IMR-90 (cell line): Measurements from ENCODE around the gene LONP2. TPM values are rescaled to one million over a fixed set of nuclear protein-coding genes. Genes with fewer than 3 reads are reported as not detected.

Experiments
- ATAC-seq: fragments of 200-7000 bp; cut with Tn5 transposase; 2 replicates; pipeline ENCODE4 v1.9.1; 2020; ENCODE audit warnings: low read depth, mild to moderate bottlenecking, moderate library complexity
- BruUV-seq: library from RNA; stranded (reverse); fragments of 400-500 nt; replicated peaks from 2 replicates; lab custom pipeline; 2021; lab: Mats Ljungman, UMichigan
- CTCF ChIA-PET: fragments of 300-600 bp; formaldehyde crosslinking; extraction: SDS; loops from one replicate; lab custom pipeline; 2021; ENCODE audit warnings: antibody characterized with exemption; lab: Yijun Ruan, JAX
- POLR2A ChIA-PET: fragments of 300-600 bp; sonication (Branson Sonifier 250); formaldehyde crosslinking; loops from one replicate; lab custom pipeline; 2022; ENCODE audit warnings: antibody characterized with exemption; ENCODE audit not compliant: unreplicated experiment; lab: Charles Lee
- DNase-seq: peaks from one replicate; pipeline ENCODE4 v3.0.0; 2013
- H2AFZ ChIP-seq: replicated peaks from 2 replicates; pipeline ENCODE3; 2013; ENCODE audit warnings: low read length, mild to moderate bottlenecking; ENCODE audit not compliant: poor library complexity
- H2AK5ac ChIP-seq: 2 replicates; pipeline ENCODE4 v1.6.1; 2013; ENCODE audit warnings: low read depth, low read length, inconsistent platforms
- H2AK9ac ChIP-seq: replicated peaks from 2 replicates; pipeline ENCODE3; 2013; ENCODE audit warnings: mild to moderate bottlenecking, low read depth, low read length, moderate library complexity; ENCODE audit not compliant: poor library complexity
- H2BK120ac ChIP-seq: 2 replicates; pipeline ENCODE4 v1.6.1; 2013; ENCODE audit warnings: low read depth, low read length, inconsistent platforms
- H2BK15ac ChIP-seq: 3 replicates; pipeline ENCODE4 v1.6.1; 2013; ENCODE audit warnings: low read depth, low read length, inconsistent platforms
- H2BK20ac ChIP-seq: 2 replicates; pipeline ENCODE4 v1.6.1; 2013; ENCODE audit warnings: low read depth, mild to moderate bottlenecking, inconsistent platforms, low read length, moderate library complexity
- H2BK5ac ChIP-seq: 2 replicates; pipeline ENCODE4 v1.6.1; 2013; ENCODE audit warnings: mild to moderate bottlenecking, low read depth, low read length, inconsistent platforms; ENCODE audit not compliant: poor library complexity, severe bottlenecking
- H3K14ac ChIP-seq: replicated peaks from 2 replicates; pipeline ENCODE4 v1.6.1; 2013; ENCODE audit warnings: low read depth, low read length, inconsistent platforms
- H3K18ac ChIP-seq: 2 replicates; pipeline ENCODE4 v1.6.1; 2013; ENCODE audit warnings: low read depth, low read length, control low read depth
- H3K23ac ChIP-seq: 2 replicates; pipeline ENCODE4 v1.6.1; 2013; ENCODE audit warnings: low read depth, low read length, inconsistent platforms
- H3K27ac ChIP-seq: 2 replicates; pipeline ENCODE4 v1.5.1; 2013; ENCODE audit warnings: mild to moderate bottlenecking, control low read depth, low read length; ENCODE audit not compliant: insufficient read depth
- H3K27me3 ChIP-seq: 2 replicates; pipeline ENCODE4 v1.6.1; 2013; ENCODE audit warnings: low read length; ENCODE audit not compliant: control insufficient read depth, insufficient read depth
- H3K36me3 ChIP-seq: 2 replicates; pipeline ENCODE4 v1.6.1; 2013; ENCODE audit warnings: low read length, mixed read lengths; ENCODE audit not compliant: control insufficient read depth, insufficient read depth
- H3K4ac ChIP-seq: 2 replicates; pipeline ENCODE4 v1.6.1; 2013; ENCODE audit warnings: low read depth, low read length, inconsistent platforms
- H3K4me1 ChIP-seq: 2 replicates; pipeline ENCODE4 v1.6.1; 2013; ENCODE audit warnings: low read length, mixed read lengths; ENCODE audit not compliant: control insufficient read depth, insufficient read depth
- H3K4me2 ChIP-seq: 2 replicates; pipeline ENCODE4 v1.6.1; 2013; ENCODE audit warnings: low read depth, mild to moderate bottlenecking, control low read depth, low read length, moderate library complexity
- H3K4me3 ChIP-seq: 2 replicates; pipeline ENCODE4 v1.5.1; 2013; ENCODE audit warnings: low read depth, mild to moderate bottlenecking, control low read depth, low read length, moderate library complexity; ENCODE audit not compliant: insufficient read depth
- H3K56ac ChIP-seq: 2 replicates; pipeline ENCODE4 v1.6.1; 2013; ENCODE audit warnings: low read length, inconsistent platforms; ENCODE audit not compliant: insufficient read depth; ENCODE audit errors: extremely low read depth
- H3K79me1 ChIP-seq, 2 experiments: 2 replicates each; pipeline ENCODE4 v1.6.1; 2013; ENCODE audit warnings: low read length in 2 of 2, inconsistent platforms in 1 of 2, low read depth in 1 of 2
- H3K9ac ChIP-seq: 2 replicates; pipeline ENCODE4 v1.6.1; 2013; ENCODE audit warnings: low read depth, low read length, control low read depth
- H3K9me1 ChIP-seq: 2 replicates; pipeline ENCODE4 v1.6.1; 2013; ENCODE audit warnings: low read length, inconsistent platforms; ENCODE audit not compliant: insufficient read depth
- H3K9me3 ChIP-seq: 2 replicates; pipeline ENCODE4 v1.6.1; 2013; ENCODE audit warnings: low read length; ENCODE audit not compliant: control insufficient read depth, insufficient read depth
- H4K20me1 ChIP-seq: 2 replicates; pipeline ENCODE4 v1.6.1; 2013; ENCODE audit warnings: low read length, inconsistent platforms; ENCODE audit not compliant: insufficient read depth
- H4K5ac ChIP-seq: 2 replicates; pipeline ENCODE4 v1.6.1; 2013; ENCODE audit warnings: mild to moderate bottlenecking, low read depth, low read length, control low read depth
- H4K8ac ChIP-seq, 2 experiments: 2 replicates each; pipeline ENCODE4 v1.6.1; 2013; ENCODE audit warnings: low read depth in 2 of 2, low read length in 2 of 2, control low read depth in 1 of 2, inconsistent platforms in 1 of 2
- H4K91ac ChIP-seq: 2 replicates; pipeline ENCODE4 v1.6.1; 2013; ENCODE audit warnings: low read depth, low read length, inconsistent platforms; ENCODE audit not compliant: insufficient read depth
- MAFK ChIP-seq: IDR thresholded peaks from 2 replicates; pipeline ENCODE4 v1.6.1; 2012; ENCODE audit warnings: low read depth, low read length, improper control_type of control experiment
- MAZ ChIP-seq: IDR thresholded peaks from 2 replicates; pipeline ENCODE4 v1.6.1; 2012; ENCODE audit warnings: low read depth, mild to moderate bottlenecking, low read length, improper control_type of control experiment, moderate library complexity, borderline replicate concordance
- MXI1 ChIP-seq: IDR thresholded peaks from 2 replicates; pipeline ENCODE4 v1.6.1; 2012; ENCODE audit warnings: low read depth, mild to moderate bottlenecking, low read length, moderate library complexity, borderline replicate concordance
- RAD21 ChIP-seq: IDR thresholded peaks from 2 replicates; pipeline ENCODE4 v1.6.1; 2012; ENCODE audit warnings: low read length, improper control_type of control experiment
- RCOR1 ChIP-seq: IDR thresholded peaks from 2 replicates; pipeline ENCODE4 v1.6.1; 2012; ENCODE audit warnings: mild to moderate bottlenecking, low read length, improper control_type of control experiment; ENCODE audit not compliant: insufficient replicate concordance
- SMC3 ChIP-seq: fragments of 150-350 bp; IDR thresholded peaks from 2 replicates; pipeline ENCODE4 v1.6.1; 2016; ENCODE audit warnings: low read depth, mild to moderate bottlenecking, antibody characterized with exemption, low read length, moderate library complexity
- WGBS, 2 experiments: methylation state at CpG; one replicate each; pipeline versions ENCODE4 v1.1.5 to v1.1.7; 2013; ENCODE audit warnings: missing lambda C conversion rate in 2 of 2; ENCODE audit not compliant: insufficient read length in 1 of 2; ENCODE audit errors: extremely low coverage in 2 of 2; 5-methylcytosine and 5-hydroxymethylcytosine counted together
- dilution Hi-C: fragments of 300-500 bp; cut with HindIII; formaldehyde crosslinking; loops from one replicate; pipeline ENCODE4 v1.14.3; 2018; ENCODE audit warnings: low sequenced_read_pairs; ENCODE audit not compliant: unreplicated experiment
- in situ Hi-C: fragments of 300-500 bp; cut with MboI; formaldehyde crosslinking; loops from 3 replicates; pipeline ENCODE4 v1.14.3; 2019; ENCODE audit warnings: low sequenced_read_pairs, inconsistent platforms, mixed read lengths
- intact Hi-C: fragments of 100-400 bp; cut with micrococcal nuclease; formaldehyde crosslinking; loops from 2 replicates; pipeline ENCODE4 v1.10.0; 2022
- polyA plus RNA-seq, 3 experiments: library from polyadenylated mRNA; depleted of rRNA; stranded (reverse); fragments of >200 nt; gene quantifications; 2 replicates each; pipeline ENCODE4 v1.2.3, GENCODE V29; 2012; ENCODE audit warnings: low replicate concordance in 1 of 3
- total RNA-seq: library from RNA; depleted of rRNA; stranded (reverse); fragments of >200 nt; gene quantifications from 2 replicates; pipeline ENCODE4 v1.2.3, GENCODE V29; 2012

Gene LONP2
- total and polyA plus RNA-seq, 2 of the 4 experiments (the other 2 are of a cell fraction): 31.5 to 90.9 TPM

DNA sequence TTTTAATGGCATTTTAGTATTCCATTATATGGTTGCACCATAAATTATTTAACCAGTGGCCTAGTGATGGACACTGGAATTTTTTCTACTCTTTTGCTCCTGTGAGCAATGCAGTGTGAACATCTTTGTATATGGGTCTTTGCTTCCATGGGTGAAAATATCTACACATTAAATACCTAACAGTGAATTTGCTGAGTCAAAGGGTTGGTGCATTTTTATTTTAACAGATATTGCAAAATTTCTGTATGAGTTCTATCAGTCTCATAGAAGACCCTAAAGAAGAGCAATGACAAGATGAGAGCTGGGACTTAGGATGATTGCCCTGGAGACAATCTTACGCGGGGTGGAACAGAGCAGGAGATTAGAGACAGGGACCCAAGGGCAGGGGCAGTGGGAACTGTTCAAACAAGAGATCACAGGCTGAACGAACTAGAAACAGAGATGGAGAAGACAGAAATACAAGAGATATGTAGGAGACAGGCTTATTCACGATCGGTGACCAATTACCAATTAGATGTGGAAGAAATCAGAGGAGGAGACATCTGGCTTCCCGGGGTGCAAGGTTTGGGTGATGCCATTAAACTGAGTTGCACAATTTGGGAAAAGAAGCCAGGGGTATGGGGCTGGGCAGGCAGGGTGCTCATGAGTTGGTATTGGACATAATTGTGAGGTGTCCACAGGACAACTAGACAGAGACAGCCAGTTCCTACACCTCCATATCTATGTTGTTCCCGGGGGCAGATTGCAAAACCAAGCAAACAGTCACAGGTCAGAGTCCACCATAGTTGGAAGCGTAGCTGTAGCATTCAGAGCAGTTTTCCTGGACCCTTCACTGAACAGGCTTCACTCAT lies 39.9 kb upstream of the LONP2 start:
- ChIA-PET CTCF (no interaction called here), POLR2A (interaction anchor here (0.5 kb wide), 1 partner anchor 817 kb away, joined by 4 read pairs; no protein-coding TSS in a partner anchor)
- no peaks in the 10 kb centered on the region for H4K20me1 ChIP-seq
- no peak overlapping the region for H3K27ac ChIP-seq
- H2BK5ac ChIP-seq: no peak overlapping the region
- H3K56ac ChIP-seq: no peak overlapping the region
- no peak overlapping the region for H4K91ac ChIP-seq
- H4K8ac ChIP-seq: no peak overlapping the region
- H4K5ac ChIP-seq: no peak overlapping the region
- no TSS peak for BruUV-seq
- no peak overlapping the region for H3K4ac ChIP-seq
- no peaks in the 10 kb centered on the region for H3K4me1 ChIP-seq
- H2AFZ ChIP-seq: no peak overlapping the region
- intact Hi-C loops: no loop called here
- WGBS, 2 experiments: 56% methylated on average over 1 of the region's 8 CpGs; no CpG with 5 or more reads in 1 of the 2 experiments
- no peaks in the 10 kb centered on the region for H3K36me3 ChIP-seq
- no peaks in the 10 kb centered on the region for H3K9me3 ChIP-seq
- H3K27me3 ChIP-seq: peaks cover 24% of the 10 kb centered on the region
- in situ Hi-C loops: no loop called here
- TF ChIP-seq SMC3: no peak
- no peak for TF ChIP-seq RCOR1
- no peak for TF ChIP-seq RAD21
- no peak for TF ChIP-seq MAZ
- no peak for TF ChIP-seq MAFK
- TF ChIP-seq MXI1: no peak
- H3K9me1 ChIP-seq: 0 out of 2 replicates have a peak, but pooled peaks cover 3% of the 10 kb centered on the region
- H3K23ac ChIP-seq: no peak overlapping the region
- H2BK20ac ChIP-seq: no peak overlapping the region
- H3K79me1 ChIP-seq: no peaks in the 10 kb centered on the region
- ATAC-seq (no peak), DNase-seq (no peak)
- no peak overlapping the region for H2AK5ac ChIP-seq
- dilution Hi-C loops: no loop called here
- H2BK120ac ChIP-seq: no peak overlapping the region
- H3K18ac ChIP-seq: no peak overlapping the region
- H3K14ac ChIP-seq: no peak overlapping the region
- no peak overlapping the region for H3K4me2 ChIP-seq
- H2BK15ac ChIP-seq: no peak overlapping the region
- H3K4me3 ChIP-seq: no peak overlapping the region
- H3K9ac ChIP-seq: no peak overlapping the region
- no peak overlapping the region for H2AK9ac ChIP-seq
